ENCODE measurements around the gene AMACR. TPM values are rescaled to one million over a fixed set of nuclear protein-coding genes. Genes with fewer than 3 reads are reported as not detected.

The AMACR gene
- total RNA-seq, 2 experiments from 2014 or later = 4.5 to 5.0 TPM

DNA sequence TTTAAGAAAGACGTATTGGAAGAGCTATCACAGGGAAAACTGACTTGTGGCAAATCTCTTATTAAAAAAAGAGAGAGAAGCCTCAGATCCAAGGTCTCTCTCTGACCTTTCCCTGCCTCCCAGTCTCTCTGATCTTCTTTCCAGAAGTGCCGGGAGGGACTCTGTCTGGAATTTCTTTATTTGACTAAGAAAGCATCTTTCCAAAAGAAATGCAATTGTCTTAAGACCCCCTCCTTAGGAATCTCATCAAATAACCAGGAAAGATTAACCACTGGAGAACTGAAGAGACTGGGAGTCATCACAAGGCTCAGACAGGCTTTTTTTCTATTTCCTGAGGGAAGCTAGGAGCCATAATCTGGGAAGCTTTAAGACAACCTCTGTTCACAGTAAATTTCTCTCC lies 30.5 kb upstream of the AMACR start:
- no peak for DNase-seq (ENCODE audit: low spot score)
- Histone ChIP-seq H3K27ac (ENCODE audit: low read depth, low read length, poor library complexity, severe bottlenecking) (no peak overlapping the region), H2AFZ (ENCODE audit: low read length) (no peak overlapping the region), H3K9me3 (ENCODE audit: low read length) (no peaks in the 10 kb centered on the region), H3K9me2 (ENCODE audit: insufficient read depth, low read length) (no peaks in the 10 kb centered on the region), H3K36me3 (ENCODE audit: insufficient read depth, low read length) (no peaks in the 10 kb centered on the region), H3K4me3 (ENCODE audit: low read depth, low read length, poor library complexity, severe bottlenecking) (no peak overlapping the region), H3K4me1 (ENCODE audit: insufficient read depth, low read length, poor library complexity, severe bottlenecking) (no peaks in the 10 kb centered on the region), H3K4me2 (ENCODE audit: low read length) (no peak overlapping the region), H4K20me1 (ENCODE audit: insufficient read depth, low read length) (no peaks in the 10 kb centered on the region), H3K79me2 (ENCODE audit: insufficient read depth, low read depth, low read length) (no peaks in the 10 kb centered on the region)
- no peak for TF ChIP-seq EZH2phosphoT487 (IDR thresholded peaks at IDR 0.05; ENCODE audit: borderline replicate concordance, low read depth, low read length)
- TF ChIP-seq, protein P1, sequence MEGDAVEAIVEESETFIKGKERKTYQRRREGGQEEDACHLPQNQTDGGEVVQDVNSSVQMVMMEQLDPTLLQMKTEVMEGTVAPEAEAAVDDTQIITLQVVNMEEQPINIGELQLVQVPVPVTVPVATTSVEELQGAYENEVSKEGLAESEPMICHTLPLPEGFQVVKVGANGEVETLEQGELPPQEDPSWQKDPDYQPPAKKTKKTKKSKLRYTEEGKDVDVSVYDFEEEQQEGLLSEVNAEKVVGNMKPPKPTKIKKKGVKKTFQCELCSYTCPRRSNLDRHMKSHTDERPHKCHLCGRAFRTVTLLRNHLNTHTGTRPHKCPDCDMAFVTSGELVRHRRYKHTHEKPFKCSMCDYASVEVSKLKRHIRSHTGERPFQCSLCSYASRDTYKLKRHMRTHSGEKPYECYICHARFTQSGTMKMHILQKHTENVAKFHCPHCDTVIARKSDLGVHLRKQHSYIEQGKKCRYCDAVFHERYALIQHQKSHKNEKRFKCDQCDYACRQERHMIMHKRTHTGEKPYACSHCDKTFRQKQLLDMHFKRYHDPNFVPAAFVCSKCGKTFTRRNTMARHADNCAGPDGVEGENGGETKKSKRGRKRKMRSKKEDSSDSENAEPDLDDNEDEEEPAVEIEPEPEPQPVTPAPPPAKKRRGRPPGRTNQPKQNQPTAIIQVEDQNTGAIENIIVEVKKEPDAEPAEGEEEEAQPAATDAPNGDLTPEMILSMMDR (conservative IDR thresholded peaks at IDR 0.05; ENCODE audit: low read length) = no peak
- CTCF ChIA-PET (ENCODE audit: unreplicated experiment) = no interaction called here
- intact Hi-C loops (cut with micrococcal nuclease; ENCODE audit: unreplicated experiment) = no loop called here
- no TSS peak for BruUV-seq (replicated peaks)
- POLR2A ChIA-PET = no interaction called here

DNA sequence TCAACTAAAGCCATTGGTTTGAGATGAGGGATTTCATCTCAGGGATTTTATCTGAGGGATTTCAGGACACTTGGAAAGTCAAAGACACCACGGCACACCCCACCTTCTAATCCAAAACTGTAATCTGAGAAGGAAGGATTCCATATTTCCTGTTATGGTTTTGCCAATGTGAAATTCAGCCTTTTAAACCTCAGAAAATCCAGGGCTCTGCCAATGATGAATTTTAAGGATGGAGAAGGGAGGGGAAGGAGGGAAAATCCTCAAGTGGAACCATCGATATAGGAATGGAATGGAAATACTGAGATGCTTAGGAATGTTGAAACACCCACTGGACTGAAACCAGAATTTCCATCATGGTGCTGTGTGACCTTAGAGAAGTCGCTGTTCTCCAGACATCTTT lies 29.9 kb upstream of the AMACR start:
- TF ChIP-seq, protein P1 (conservative IDR thresholded peaks at IDR 0.05; ENCODE audit: low read length) = no peak
- no peak for TF ChIP-seq EZH2phosphoT487 (IDR thresholded peaks at IDR 0.05; ENCODE audit: borderline replicate concordance, low read depth, low read length)
- intact Hi-C loops (cut with micrococcal nuclease; ENCODE audit: unreplicated experiment) = no loop called here
- H3K36me3 ChIP-seq (ENCODE audit: insufficient read depth, low read length) = no peaks in the 10 kb centered on the region
- CTCF ChIA-PET (ENCODE audit: unreplicated experiment) = no interaction called here
- no peaks in the 10 kb centered on the region for H3K4me1 ChIP-seq (ENCODE audit: insufficient read depth, low read length, poor library complexity, severe bottlenecking)
- H2AFZ ChIP-seq (ENCODE audit: low read length) = no peak overlapping the region
- DNase-seq (ENCODE audit: low spot score) = no peak
- no peaks in the 10 kb centered on the region for H3K9me3 ChIP-seq (ENCODE audit: low read length)
- H4K20me1 ChIP-seq (ENCODE audit: insufficient read depth, low read length) = no peaks in the 10 kb centered on the region
- H3K9me2 ChIP-seq (ENCODE audit: insufficient read depth, low read length) = no peaks in the 10 kb centered on the region
- no peak overlapping the region for H3K4me2 ChIP-seq (ENCODE audit: low read length)
- BruUV-seq (replicated peaks) = no TSS peak
- no peak overlapping the region for H3K4me3 ChIP-seq (ENCODE audit: low read depth, low read length, poor library complexity, severe bottlenecking)
- H3K79me2 ChIP-seq (ENCODE audit: insufficient read depth, low read depth, low read length) = no peaks in the 10 kb centered on the region
- POLR2A ChIA-PET = no interaction called here
- H3K27ac ChIP-seq (ENCODE audit: low read depth, low read length, poor library complexity, severe bottlenecking) = no peak overlapping the region

DNA sequence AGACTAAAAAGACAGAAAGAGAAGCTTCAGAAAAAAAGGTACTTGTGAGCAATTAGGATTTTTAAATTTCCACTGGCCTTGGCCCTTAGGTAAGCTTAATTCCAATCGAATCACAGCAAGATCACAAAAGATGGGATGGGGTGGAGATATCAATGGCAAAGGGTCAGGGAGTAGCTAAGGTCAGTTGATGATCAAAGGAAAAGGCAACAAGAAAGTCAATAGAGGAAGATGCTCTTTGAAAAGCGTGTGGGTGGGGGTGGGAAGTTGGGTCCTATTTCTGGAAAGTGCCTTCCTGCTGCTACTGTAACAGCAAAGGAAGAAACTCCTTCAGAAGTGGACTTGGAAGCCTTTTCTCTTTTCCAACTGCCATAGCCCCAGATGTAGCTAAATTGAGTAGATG lies 27.9 kb upstream of the AMACR start:
- no peaks in the 10 kb centered on the region for H3K9me3 ChIP-seq (ENCODE audit: low read length)
- no TSS peak for BruUV-seq (replicated peaks)
- no peaks in the 10 kb centered on the region for H3K79me2 ChIP-seq (ENCODE audit: insufficient read depth, low read depth, low read length)
- no peaks in the 10 kb centered on the region for H3K9me2 ChIP-seq (ENCODE audit: insufficient read depth, low read length)
- H3K4me2 ChIP-seq (ENCODE audit: low read length) = no peak overlapping the region
- TF ChIP-seq, protein P1 (conservative IDR thresholded peaks at IDR 0.05; ENCODE audit: low read length) = no peak
- TF ChIP-seq EZH2phosphoT487 (IDR thresholded peaks at IDR 0.05; ENCODE audit: borderline replicate concordance, low read depth, low read length) = no peak
- no peaks in the 10 kb centered on the region for H3K4me1 ChIP-seq (ENCODE audit: insufficient read depth, low read length, poor library complexity, severe bottlenecking)
- CTCF ChIA-PET (ENCODE audit: unreplicated experiment) = no interaction called here
- H2AFZ ChIP-seq (ENCODE audit: low read length) = no peak overlapping the region
- H3K36me3 ChIP-seq (ENCODE audit: insufficient read depth, low read length) = no peaks in the 10 kb centered on the region
- no peak overlapping the region for H3K27ac ChIP-seq (ENCODE audit: low read depth, low read length, poor library complexity, severe bottlenecking)
- DNase-seq (ENCODE audit: low spot score) = no peak
- H3K4me3 ChIP-seq (ENCODE audit: low read depth, low read length, poor library complexity, severe bottlenecking) = no peak overlapping the region
- POLR2A ChIA-PET = interaction anchor here (0.8 kb wide), 1 partner anchor 14 kb away, joined by 3 read pairs; no protein-coding TSS in a partner anchor
- intact Hi-C loops (cut with micrococcal nuclease; ENCODE audit: unreplicated experiment) = no loop called here
- H4K20me1 ChIP-seq (ENCODE audit: insufficient read depth, low read length) = no peaks in the 10 kb centered on the region

Measured in OCI-LY7 (cell line).